ENCODE data around the gene PSAPL1.

DNA sequence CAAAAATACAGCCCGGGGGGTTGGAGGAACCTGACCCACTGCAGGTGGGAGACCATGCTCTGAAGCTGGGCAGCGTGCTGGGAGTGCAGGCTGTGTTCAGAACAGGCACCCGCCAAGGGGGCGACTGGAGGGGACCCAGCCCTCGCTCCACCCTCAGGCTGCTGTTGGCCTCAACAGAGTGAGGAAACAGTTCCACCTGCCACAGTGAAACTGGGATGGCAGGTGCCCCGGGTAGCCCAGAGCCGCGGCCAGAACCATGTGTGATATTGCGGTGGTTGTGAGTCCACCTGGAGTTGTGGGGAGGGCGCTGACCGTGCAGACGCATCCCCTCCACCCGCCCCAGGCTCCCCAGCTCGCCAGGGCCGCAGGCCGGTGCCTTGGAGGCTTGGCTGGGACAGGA lies 45.7 kb upstream of the PSAPL1 start:
- TF ChIP-seq CTCF (IDR thresholded peaks at IDR 0.05) (no peak), ZFX (IDR thresholded peaks at IDR 0.05; ENCODE audit: borderline replicate concordance) (no peak)

Measured in 22Rv1 (cell line).